HepG2 (cell line): ENCODE data around the gene TRAF5. TPM values are rescaled to one million over a fixed set of nuclear protein-coding genes. Genes with fewer than 3 reads are reported as not detected.

ENCODE experiments used
- ATAC-seq: fragments of 200-7000 bp; cut with Tn5 transposase; 3 replicates; pipeline ENCODE4 v1.9.1; 2020; ENCODE audit warnings: mild to moderate bottlenecking, moderate library complexity
- BruUV-seq: library from RNA; stranded (reverse); fragments of 400-500 nt; replicated peaks from 2 replicates; lab custom pipeline; 2021; lab: Mats Ljungman, UMichigan
- CTCF ChIA-PET: fragments of 300-600 bp; formaldehyde crosslinking; extraction: SDS; loops from one replicate; lab custom pipeline; 2021; ENCODE audit warnings: low total read pairs, inconsistent platforms, low intra/inter-chr PET ratio; lab: Yijun Ruan, JAX
- POLR2A ChIA-PET: fragments of 350-600 bp; sonication (Branson Sonifier 250); formaldehyde crosslinking; loops from one replicate; lab custom pipeline; 2020; ENCODE audit warnings: antibody characterized with exemption, inconsistent platforms; lab: Yijun Ruan, JAX
- DNase-seq: peaks from one replicate; pipeline ENCODE4 v3.0.0-alpha.2; 2015; ENCODE audit warnings: low spot score
- FAIRE-seq: peaks from 3 replicates; lab custom pipeline; 2011; peaks lifted over from hg19 to GRCh38; lab: Jason Lieb, UNC
- H2AFZ ChIP-seq: one replicate; pipeline ENCODE4 v1.6.1; 2011; ENCODE audit warnings: low read length, inconsistent platforms
- H3K27ac ChIP-seq: fragments of 300-600 bp; 3 replicates; pipeline ENCODE4 v1.8.0; 2011; ENCODE audit warnings: mixed run types, mild to moderate bottlenecking, mixed read lengths, low read length, inconsistent platforms; ENCODE audit not compliant: insufficient read depth; ENCODE audit errors: extremely low read length
- H3K27me3 ChIP-seq, 2 experiments: fragments of 200-600 bp in 1 of 2; 2 replicates in 1 of 2; 3 replicates in 1 of 2; pipeline versions ENCODE4 v1.6.0 to v1.8.0; 2011; ENCODE audit warnings: low read length in 2 of 2, mild to moderate bottlenecking in 2 of 2, moderate library complexity in 2 of 2, inconsistent platforms in 1 of 2; ENCODE audit not compliant: insufficient read depth in 2 of 2, control insufficient read depth in 1 of 2
- H3K36me3 ChIP-seq, 2 experiments: fragments of 200-600 bp in 1 of 2; replicated peaks in 1 of 2; 2 replicates in 1 of 2; 3 replicates in 1 of 2; pipeline versions ENCODE4 v1.5.1 to v1.8.0; 2011; ENCODE audit warnings: low read length in 2 of 2, inconsistent platforms in 1 of 2; ENCODE audit not compliant: insufficient read depth in 2 of 2, control insufficient read depth in 1 of 2
- H3K4me1 ChIP-seq: 2 replicates; pipeline ENCODE4 v1.5.1; 2012; ENCODE audit warnings: low read length, inconsistent platforms; ENCODE audit not compliant: insufficient read depth
- H3K4me2 ChIP-seq: 2 replicates; pipeline ENCODE4 v1.6.0; 2011; ENCODE audit warnings: low read depth, low read length, inconsistent platforms
- H3K4me3 ChIP-seq, 3 experiments: fragments of 200-600 bp in 1 of 3; sonication (generic), shearing (Covaris generic) in 1 of 3; replicated peaks in 1 of 3; 2 replicates each; pipeline ENCODE4 v1.5.1; 2011 to 2016; ENCODE audit warnings: low read length in 3 of 3, inconsistent platforms in 2 of 3, low read depth in 2 of 3, mild to moderate bottlenecking in 2 of 3, control low read depth in 1 of 3, mixed read lengths in 1 of 3; ENCODE audit not compliant: insufficient read depth in 1 of 3
- H3K79me2 ChIP-seq: one replicate; pipeline ENCODE4 v1.6.1; 2011; ENCODE audit warnings: low read length, inconsistent platforms; ENCODE audit not compliant: insufficient read depth
- H3K9ac ChIP-seq: 2 replicates; pipeline ENCODE4 v1.6.0; 2011; ENCODE audit warnings: mild to moderate bottlenecking, low read depth, low read length, inconsistent platforms; ENCODE audit not compliant: insufficient read depth
- H3K9me3 ChIP-seq: 2 replicates; pipeline ENCODE4 v1.5.1; 2012; ENCODE audit warnings: mild to moderate bottlenecking, low read length
- H4K20me1 ChIP-seq: 2 replicates; pipeline ENCODE4 v1.6.0; 2011; ENCODE audit warnings: inconsistent platforms, mild to moderate bottlenecking, low read length, moderate library complexity; ENCODE audit not compliant: insufficient read depth
- ATAD3A ChIP-seq: sonication (generic); formaldehyde crosslinking; IDR thresholded peaks from 2 replicates; pipeline ENCODE4 v1.4.0; 2020; ENCODE audit warnings: missing genetic modification reagents
- BRCA1 ChIP-seq: sonication (generic); formaldehyde crosslinking; IDR thresholded peaks from 2 replicates; pipeline ENCODE4 v1.4.0; 2020; ENCODE audit warnings: missing genetic modification reagents
- FOXP1 ChIP-seq, 2 experiments: fragments of 450-650 bp in 1 of 2; IDR thresholded peaks; 2 replicates each; pipeline ENCODE4 v1.6.1; 2017 to 2018; ENCODE audit warnings: antibody characterized with exemption in 1 of 2
- KDM6A ChIP-seq: IDR thresholded peaks from 2 replicates; pipeline ENCODE4 v1.6.1; 2016; ENCODE audit warnings: low read depth
- NFATC3 ChIP-seq: sonication (generic); formaldehyde crosslinking; IDR thresholded peaks from 2 replicates; pipeline ENCODE4 v1.5.1; 2020; ENCODE audit warnings: mild to moderate bottlenecking, missing genetic modification reagents
- REXO4 ChIP-seq: sonication (generic); formaldehyde crosslinking; IDR thresholded peaks from 2 replicates; pipeline ENCODE4 v1.8.0; 2022; ENCODE audit warnings: missing genetic modification reagents, mild to moderate bottlenecking, borderline replicate concordance
- TARDBP ChIP-seq: sonication (generic); formaldehyde crosslinking; IDR thresholded peaks from 2 replicates; pipeline ENCODE4 v1.8.0; 2022; ENCODE audit warnings: mild to moderate bottlenecking, missing genetic modification reagents
- ZFP41 ChIP-seq: sonication (generic); formaldehyde crosslinking; IDR thresholded peaks from 2 replicates; pipeline ENCODE4 v1.4.0; 2020; ENCODE audit warnings: mild to moderate bottlenecking, missing genetic modification reagents, borderline replicate concordance
- ZFP62 ChIP-seq: sonication (generic); formaldehyde crosslinking; IDR thresholded peaks from 2 replicates; pipeline ENCODE4 v1.4.0; 2020; ENCODE audit warnings: missing genetic modification reagents
- ZNF296 ChIP-seq: sonication (generic); formaldehyde crosslinking; conservative IDR thresholded peaks from 2 replicates; pipeline ENCODE4 v1.5.0; 2020; ENCODE audit warnings: mild to moderate bottlenecking, missing genetic modification reagents
- ZNF382 ChIP-seq: sonication (generic); formaldehyde crosslinking; IDR thresholded peaks from 2 replicates; pipeline ENCODE4 v1.5.0; 2020; ENCODE audit warnings: missing genetic modification reagents, mild to moderate bottlenecking, borderline replicate concordance
- ZNF598 ChIP-seq: sonication (generic); formaldehyde crosslinking; IDR thresholded peaks from 2 replicates; pipeline ENCODE4 v1.5.1; 2020; ENCODE audit warnings: mild to moderate bottlenecking, missing genetic modification reagents, borderline replicate concordance
- ZNF644 ChIP-seq: IDR thresholded peaks from 2 replicates; pipeline ENCODE4 v1.6.1; 2016; ENCODE audit warnings: low read depth
- WGBS: methylation state at CpG from one replicate; pipeline ENCODE4 v1.1.6; 2017; ENCODE audit warnings: low lambda C conversion rate; 5-methylcytosine and 5-hydroxymethylcytosine counted together
- in situ Hi-C: cut with HindIII; loops from 2 replicates; pipeline ENCODE4 v1.10.0; 2017; ENCODE audit warnings: low pct_unique_long_range_greater_than_20kb; ENCODE audit not compliant: extremely low pct_ligation_motif_present
- intact Hi-C: fragments of 100-400 bp; cut with micrococcal nuclease; formaldehyde crosslinking; loops from one replicate; pipeline ENCODE4 v1.10.0; 2022; ENCODE audit not compliant: unreplicated experiment
- polyA plus RNA-seq, 8 experiments: library from polyadenylated mRNA; depleted of rRNA in 3 of 8; stranded (reverse) in 7 of 8; unstranded in 1 of 8; fragments of >200 nt; fragmentation: Illumina TruSeq in 4 of 8; extraction: Trizol in 4 of 8; gene quantifications; 2 replicates each; pipeline versions ENCODE4 v1.2.1 to v1.2.3, GENCODE V29; 2011 to 2016; ENCODE audit warnings: low read depth in 4 of 8, missing spikeins in 1 of 8, mixed read lengths in 1 of 8; ENCODE audit not compliant: insufficient read depth in 1 of 8
- total RNA-seq, 5 experiments: library from RNA; depleted of rRNA; stranded (reverse); fragments of >200 nt; fragmentation: Illumina TruSeq; extraction: Trizol; gene quantifications; 2 replicates each; pipeline ENCODE4 v1.2.3, GENCODE V29; 2016; ENCODE audit warnings: low read depth in 1 of 5
- TF ChIP-seq, protein P1 (sequence below): sonication (generic); formaldehyde crosslinking; IDR thresholded peaks from 2 replicates; pipeline ENCODE4 v1.4.0; 2020; ENCODE audit warnings: missing genetic modification reagents
- TF ChIP-seq, protein P2 (sequence below): sonication (generic); formaldehyde crosslinking; IDR thresholded peaks from 2 replicates; pipeline ENCODE4 v1.4.0; 2020; ENCODE audit warnings: mild to moderate bottlenecking, missing genetic modification reagents
- TF ChIP-seq, protein P3 (sequence below): sonication (generic); formaldehyde crosslinking; IDR thresholded peaks from 2 replicates; pipeline ENCODE4 v1.8.0; 2022; ENCODE audit warnings: mild to moderate bottlenecking, missing genetic modification reagents, borderline replicate concordance
- TF ChIP-seq, protein P4 (sequence below): IDR thresholded peaks from 2 replicates; pipeline ENCODE4 v1.6.1; 2018; ENCODE audit warnings: missing genetic modification reagents

The TRAF5 gene
- total and polyA plus RNA-seq, 2 of the 13 experiments (the other 11 are each of a cell fraction or from before 2014, with no cell fraction given) = 0.27 to 1.6 TPM

DNA sequence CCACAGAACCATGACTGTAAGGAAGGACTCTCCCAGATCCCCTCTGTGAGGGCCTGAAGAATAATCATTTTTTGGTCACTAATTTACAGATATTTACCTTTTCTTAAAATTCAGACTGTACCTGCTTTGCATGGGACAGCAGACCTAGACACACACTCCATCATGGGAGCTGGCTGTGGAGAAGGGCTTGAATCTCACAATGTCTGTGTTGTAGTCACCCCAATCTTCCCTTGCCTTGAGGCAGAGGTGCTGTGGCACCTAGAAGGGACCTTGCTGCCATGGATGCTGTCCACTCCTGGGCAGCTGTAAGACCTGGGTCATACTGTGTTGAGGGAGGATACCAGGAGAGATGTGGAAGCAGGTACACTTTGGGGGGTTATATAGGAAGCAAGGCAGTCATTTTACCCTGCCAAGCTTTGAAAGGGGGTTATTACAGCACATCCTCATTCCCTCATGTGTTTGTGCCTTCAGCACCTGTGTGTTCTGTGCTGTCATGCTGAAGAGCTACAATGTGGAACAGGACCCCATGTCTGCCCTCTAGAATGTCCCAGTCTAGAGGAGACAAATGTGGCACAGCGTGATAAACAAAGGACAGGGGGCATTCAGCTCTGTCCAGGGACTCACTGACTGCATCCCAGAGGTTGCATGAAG lies 27.1 kb downstream of the TRAF5 start:
- WGBS = 69% methylated on average over 1 of the region's 1 CpG
- DNase-seq (no peak), ATAC-seq (peak; percentile 24), FAIRE-seq (no peak)
- H3K9me3 ChIP-seq = no peaks in the 10 kb centered on the region
- CTCF ChIA-PET = no interaction called here
- no peaks in the 10 kb centered on the region for H3K27me3 ChIP-seq
- no peak overlapping the region for H3K9ac ChIP-seq
- intact Hi-C loops = loop anchor here (2.0 kb wide), 1 partner anchor 31 kb away; no protein-coding TSS in a partner anchor
- 0 out of 6 replicates have a peak overlapping the region, but pooled peaks of 1 of the 3 experiments have one; percentile 32 for H3K4me3 ChIP-seq
- no TSS peak for BruUV-seq
- no peaks in the 10 kb centered on the region for H4K20me1 ChIP-seq
- peak overlapping the region; percentile 41 for H3K4me2 ChIP-seq
- H3K27ac ChIP-seq = no peak overlapping the region
- peaks cover 39% of the 10 kb centered on the region for H3K4me1 ChIP-seq
- in situ Hi-C loops = no loop called here
- no peaks in the 10 kb centered on the region for H3K79me2 ChIP-seq
- no peak overlapping the region for H2AFZ ChIP-seq
- H3K36me3 ChIP-seq = no peaks in the 10 kb centered on the region
- POLR2A ChIA-PET = no interaction called here
- TF ChIP-seq, protein P1, sequence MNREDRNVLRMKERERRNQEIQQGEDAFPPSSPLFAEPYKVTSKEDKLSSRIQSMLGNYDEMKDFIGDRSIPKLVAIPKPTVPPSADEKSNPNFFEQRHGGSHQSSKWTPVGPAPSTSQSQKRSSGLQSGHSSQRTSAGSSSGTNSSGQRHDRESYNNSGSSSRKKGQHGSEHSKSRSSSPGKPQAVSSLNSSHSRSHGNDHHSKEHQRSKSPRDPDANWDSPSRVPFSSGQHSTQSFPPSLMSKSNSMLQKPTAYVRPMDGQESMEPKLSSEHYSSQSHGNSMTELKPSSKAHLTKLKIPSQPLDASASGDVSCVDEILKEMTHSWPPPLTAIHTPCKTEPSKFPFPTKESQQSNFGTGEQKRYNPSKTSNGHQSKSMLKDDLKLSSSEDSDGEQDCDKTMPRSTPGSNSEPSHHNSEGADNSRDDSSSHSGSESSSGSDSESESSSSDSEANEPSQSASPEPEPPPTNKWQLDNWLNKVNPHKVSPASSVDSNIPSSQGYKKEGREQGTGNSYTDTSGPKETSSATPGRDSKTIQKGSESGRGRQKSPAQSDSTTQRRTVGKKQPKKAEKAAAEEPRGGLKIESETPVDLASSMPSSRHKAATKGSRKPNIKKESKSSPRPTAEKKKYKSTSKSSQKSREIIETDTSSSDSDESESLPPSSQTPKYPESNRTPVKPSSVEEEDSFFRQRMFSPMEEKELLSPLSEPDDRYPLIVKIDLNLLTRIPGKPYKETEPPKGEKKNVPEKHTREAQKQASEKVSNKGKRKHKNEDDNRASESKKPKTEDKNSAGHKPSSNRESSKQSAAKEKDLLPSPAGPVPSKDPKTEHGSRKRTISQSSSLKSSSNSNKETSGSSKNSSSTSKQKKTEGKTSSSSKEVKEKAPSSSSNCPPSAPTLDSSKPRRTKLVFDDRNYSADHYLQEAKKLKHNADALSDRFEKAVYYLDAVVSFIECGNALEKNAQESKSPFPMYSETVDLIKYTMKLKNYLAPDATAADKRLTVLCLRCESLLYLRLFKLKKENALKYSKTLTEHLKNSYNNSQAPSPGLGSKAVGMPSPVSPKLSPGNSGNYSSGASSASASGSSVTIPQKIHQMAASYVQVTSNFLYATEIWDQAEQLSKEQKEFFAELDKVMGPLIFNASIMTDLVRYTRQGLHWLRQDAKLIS (CRISPR knock-in tag) = no peak
- TF ChIP-seq REXO4 (CRISPR knock-in tag) (no peak), ZNF598 (CRISPR knock-in tag) (no peak), ZFP62 (CRISPR knock-in tag) (no peak), FOXP1 (IDR thresholded peaks at IDR 0.05) (no peak), FOXP1 (CRISPR knock-in tag; IDR thresholded peaks at IDR 0.05) (no peak), NFATC3 (CRISPR knock-in tag) (no peak), TARDBP (CRISPR knock-in tag) (no peak), BRCA1 (CRISPR knock-in tag) (no peak), ZNF382 (CRISPR knock-in tag) (no peak), ZNF644 (no peak), ZFP41 (no peak), KDM6A (CRISPR knock-in tag) (no peak), ZNF296 (no peak), ATAD3A (CRISPR knock-in tag) (no peak)
- TF ChIP-seq, protein P2, sequence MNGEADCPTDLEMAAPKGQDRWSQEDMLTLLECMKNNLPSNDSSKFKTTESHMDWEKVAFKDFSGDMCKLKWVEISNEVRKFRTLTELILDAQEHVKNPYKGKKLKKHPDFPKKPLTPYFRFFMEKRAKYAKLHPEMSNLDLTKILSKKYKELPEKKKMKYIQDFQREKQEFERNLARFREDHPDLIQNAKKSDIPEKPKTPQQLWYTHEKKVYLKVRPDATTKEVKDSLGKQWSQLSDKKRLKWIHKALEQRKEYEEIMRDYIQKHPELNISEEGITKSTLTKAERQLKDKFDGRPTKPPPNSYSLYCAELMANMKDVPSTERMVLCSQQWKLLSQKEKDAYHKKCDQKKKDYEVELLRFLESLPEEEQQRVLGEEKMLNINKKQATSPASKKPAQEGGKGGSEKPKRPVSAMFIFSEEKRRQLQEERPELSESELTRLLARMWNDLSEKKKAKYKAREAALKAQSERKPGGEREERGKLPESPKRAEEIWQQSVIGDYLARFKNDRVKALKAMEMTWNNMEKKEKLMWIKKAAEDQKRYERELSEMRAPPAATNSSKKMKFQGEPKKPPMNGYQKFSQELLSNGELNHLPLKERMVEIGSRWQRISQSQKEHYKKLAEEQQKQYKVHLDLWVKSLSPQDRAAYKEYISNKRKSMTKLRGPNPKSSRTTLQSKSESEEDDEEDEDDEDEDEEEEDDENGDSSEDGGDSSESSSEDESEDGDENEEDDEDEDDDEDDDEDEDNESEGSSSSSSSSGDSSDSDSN = no peak
- TF ChIP-seq, protein P3, sequence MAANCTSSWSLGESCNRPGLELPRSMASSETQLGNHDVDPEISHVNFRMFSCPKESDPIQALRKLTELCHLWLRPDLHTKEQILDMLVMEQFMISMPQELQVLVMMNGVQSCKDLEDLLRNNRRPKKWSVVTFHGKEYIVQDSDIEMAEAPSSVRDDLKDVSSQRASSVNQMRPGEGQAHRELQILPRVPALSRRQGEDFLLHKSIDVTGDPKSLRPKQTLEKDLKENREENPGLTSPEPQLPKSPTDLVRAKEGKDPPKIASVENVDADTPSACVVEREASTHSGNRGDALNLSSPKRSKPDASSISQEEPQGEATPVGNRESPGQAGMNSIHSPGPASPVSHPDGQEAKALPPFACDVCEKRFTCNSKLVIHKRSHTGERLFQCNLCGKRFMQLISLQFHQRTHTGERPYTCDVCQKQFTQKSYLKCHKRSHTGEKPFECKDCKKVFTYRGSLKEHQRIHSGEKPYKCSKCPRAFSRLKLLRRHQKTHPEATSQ (CRISPR knock-in tag) = no peak
- TF ChIP-seq, protein P4, sequence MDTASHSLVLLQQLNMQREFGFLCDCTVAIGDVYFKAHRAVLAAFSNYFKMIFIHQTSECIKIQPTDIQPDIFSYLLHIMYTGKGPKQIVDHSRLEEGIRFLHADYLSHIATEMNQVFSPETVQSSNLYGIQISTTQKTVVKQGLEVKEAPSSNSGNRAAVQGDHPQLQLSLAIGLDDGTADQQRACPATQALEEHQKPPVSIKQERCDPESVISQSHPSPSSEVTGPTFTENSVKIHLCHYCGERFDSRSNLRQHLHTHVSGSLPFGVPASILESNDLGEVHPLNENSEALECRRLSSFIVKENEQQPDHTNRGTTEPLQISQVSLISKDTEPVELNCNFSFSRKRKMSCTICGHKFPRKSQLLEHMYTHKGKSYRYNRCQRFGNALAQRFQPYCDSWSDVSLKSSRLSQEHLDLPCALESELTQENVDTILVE (CRISPR knock-in tag) = no peak
